ELR (cell line): ENCODE results near the gene TKT.

Experiments used
- DNase-seq: peaks from one replicate; pipeline ENCODE4 v3.0.0-alpha.2; 2015; ENCODE audit warnings: low read depth

TKT gene

GRCh38 chr3:53178246-53178645 is 77.6 kb downstream of the TKT start:
- DNase-seq = no peak

GRCh38 chr3:53175613-53176540 is 79.9 kb downstream of the TKT start:
- DNase-seq = no peak
